KMS-11 (cell line): Measurements from ENCODE around the gene SWSAP1.

Experiments
- H2AFZ ChIP-seq: fragments of 200-600 bp; sonication (generic); 2 replicates; pipeline ENCODE4 v1.6.1; 2016; ENCODE audit warnings: antibody characterized with exemption, mixed run types, low read depth
- H3K27ac ChIP-seq: fragments of 200-600 bp; sonication (generic); 2 replicates; pipeline ENCODE4 v1.6.1; 2016; ENCODE audit warnings: mild to moderate bottlenecking, mixed run types
- H3K27me3 ChIP-seq: fragments of 200-600 bp; sonication (generic); 2 replicates; pipeline ENCODE4 v1.6.1; 2017; ENCODE audit warnings: mild to moderate bottlenecking, low read depth, mixed run types, moderate library complexity; ENCODE audit not compliant: insufficient read depth
- H3K36me3 ChIP-seq: fragments of 200-600 bp; sonication (generic); 2 replicates; pipeline ENCODE4 v1.6.1; 2017; ENCODE audit warnings: mild to moderate bottlenecking, mixed run types; ENCODE audit not compliant: insufficient read depth
- H3K4me1 ChIP-seq: fragments of 200-600 bp; sonication (generic); 2 replicates; pipeline ENCODE4 v1.6.1; 2016; ENCODE audit warnings: mild to moderate bottlenecking, low read depth, mixed run types; ENCODE audit not compliant: poor library complexity, severe bottlenecking
- H3K4me2 ChIP-seq: fragments of 200-600 bp; sonication (generic); 2 replicates; pipeline ENCODE4 v1.7.0; 2016; ENCODE audit warnings: mild to moderate bottlenecking, mixed run types
- H3K4me3 ChIP-seq: fragments of 200-600 bp; sonication (generic); IDR thresholded peaks from 2 replicates; pipeline ENCODE4 v1.6.1; 2017; ENCODE audit warnings: low read depth, low read length, mixed read lengths; ENCODE audit not compliant: insufficient read depth
- H3K79me2 ChIP-seq: fragments of 200-600 bp; sonication (generic); 2 replicates; pipeline ENCODE4 v1.6.1; 2016; ENCODE audit warnings: low read depth, mixed run types; ENCODE audit not compliant: insufficient read depth
- H3K9ac ChIP-seq: fragments of 200-600 bp; sonication (generic); 2 replicates; pipeline ENCODE4 v1.6.1; 2016; ENCODE audit warnings: mild to moderate bottlenecking, mixed run types
- H4K20me1 ChIP-seq: fragments of 200-600 bp; sonication (generic); 2 replicates; pipeline ENCODE4 v1.6.1; 2016; ENCODE audit warnings: mild to moderate bottlenecking, mixed run types; ENCODE audit not compliant: insufficient read depth
- TF ChIP-seq, protein P1 (sequence below): fragments of 200-600 bp; sonication (generic); conservative IDR thresholded peaks from 2 replicates; pipeline ENCODE4 v1.6.1; 2017; ENCODE audit warnings: low read depth, mild to moderate bottlenecking, antibody characterized with exemption, low read length, moderate library complexity, mixed read lengths

The SWSAP1 gene

GRCh38 chr19:11384778-11385129, 10.3 kb downstream of the SWSAP1 start:
- no peaks in the 10 kb centered on the region; the same call in 1 of the 2 replicates for H3K27me3 ChIP-seq
- TF ChIP-seq, protein P1, sequence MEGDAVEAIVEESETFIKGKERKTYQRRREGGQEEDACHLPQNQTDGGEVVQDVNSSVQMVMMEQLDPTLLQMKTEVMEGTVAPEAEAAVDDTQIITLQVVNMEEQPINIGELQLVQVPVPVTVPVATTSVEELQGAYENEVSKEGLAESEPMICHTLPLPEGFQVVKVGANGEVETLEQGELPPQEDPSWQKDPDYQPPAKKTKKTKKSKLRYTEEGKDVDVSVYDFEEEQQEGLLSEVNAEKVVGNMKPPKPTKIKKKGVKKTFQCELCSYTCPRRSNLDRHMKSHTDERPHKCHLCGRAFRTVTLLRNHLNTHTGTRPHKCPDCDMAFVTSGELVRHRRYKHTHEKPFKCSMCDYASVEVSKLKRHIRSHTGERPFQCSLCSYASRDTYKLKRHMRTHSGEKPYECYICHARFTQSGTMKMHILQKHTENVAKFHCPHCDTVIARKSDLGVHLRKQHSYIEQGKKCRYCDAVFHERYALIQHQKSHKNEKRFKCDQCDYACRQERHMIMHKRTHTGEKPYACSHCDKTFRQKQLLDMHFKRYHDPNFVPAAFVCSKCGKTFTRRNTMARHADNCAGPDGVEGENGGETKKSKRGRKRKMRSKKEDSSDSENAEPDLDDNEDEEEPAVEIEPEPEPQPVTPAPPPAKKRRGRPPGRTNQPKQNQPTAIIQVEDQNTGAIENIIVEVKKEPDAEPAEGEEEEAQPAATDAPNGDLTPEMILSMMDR: no peak
- H3K27ac ChIP-seq: no peak overlapping the region
- H3K36me3 ChIP-seq: no peaks in the 10 kb centered on the region
- no peak overlapping the region for H3K4me3 ChIP-seq
- no peak overlapping the region for H2AFZ ChIP-seq
- no peaks in the 10 kb centered on the region for H4K20me1 ChIP-seq
- H3K4me1 ChIP-seq: peaks cover 13% of the 10 kb centered on the region
- no peaks in the 10 kb centered on the region for H3K79me2 ChIP-seq
- H3K9ac ChIP-seq: no peak overlapping the region
- H3K4me2 ChIP-seq: no peak overlapping the region

DNA sequence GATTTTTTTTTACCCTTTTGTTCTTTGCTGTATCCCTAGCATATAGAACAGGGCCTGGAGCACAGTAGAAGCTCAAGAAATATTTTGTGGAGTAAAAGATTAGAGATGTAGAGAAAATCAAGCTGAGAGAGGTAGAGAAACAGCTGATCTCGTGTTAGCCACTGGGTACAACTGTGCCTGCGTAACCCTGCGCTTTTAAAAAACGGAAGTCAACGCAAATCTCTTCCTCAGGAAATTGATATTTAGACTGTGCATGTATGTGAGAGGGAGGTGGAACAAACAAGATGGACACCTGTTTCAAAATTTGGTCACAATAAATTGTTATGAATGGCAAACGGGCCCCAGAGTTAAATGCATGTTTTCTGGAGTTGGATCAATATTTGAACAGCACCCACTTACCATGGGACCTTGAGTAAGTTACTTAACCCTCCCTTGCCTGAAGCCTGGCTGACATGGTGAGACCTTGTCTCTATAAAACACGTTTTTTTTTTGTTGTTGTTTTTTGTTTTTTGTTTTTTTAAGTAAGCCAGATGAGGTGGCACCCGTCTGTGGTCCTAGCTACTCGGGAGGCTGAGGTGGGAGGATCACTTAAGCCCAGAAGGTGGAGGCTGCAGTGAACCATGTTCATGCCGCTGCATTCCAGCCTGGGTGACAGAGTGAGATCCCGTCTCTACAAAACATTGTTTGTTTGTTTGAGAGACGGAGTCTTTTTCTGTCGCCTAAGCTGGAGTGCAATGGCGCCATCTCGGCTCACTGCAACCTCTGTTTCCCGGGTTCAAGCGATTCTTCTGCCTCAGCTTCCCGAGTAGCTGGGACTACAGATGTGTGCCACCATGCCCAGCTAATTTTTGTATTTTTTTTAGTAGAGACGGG, 12.9 kb downstream of the SWSAP1 start:
- Histone ChIP-seq H3K27ac (no peak overlapping the region), H3K4me2 (no peak overlapping the region), H3K4me3 (no peak overlapping the region), H3K36me3 (no peaks in the 10 kb centered on the region), H3K27me3 (no peaks in the 10 kb centered on the region; the same call in 1 of the 2 replicates), H4K20me1 (no peaks in the 10 kb centered on the region), H3K9ac (no peak overlapping the region), H3K4me1 (peaks cover 1% of the 10 kb centered on the region), H2AFZ (no peak overlapping the region), H3K79me2 (no peaks in the 10 kb centered on the region)
- TF ChIP-seq, protein P1: no peak

DNA sequence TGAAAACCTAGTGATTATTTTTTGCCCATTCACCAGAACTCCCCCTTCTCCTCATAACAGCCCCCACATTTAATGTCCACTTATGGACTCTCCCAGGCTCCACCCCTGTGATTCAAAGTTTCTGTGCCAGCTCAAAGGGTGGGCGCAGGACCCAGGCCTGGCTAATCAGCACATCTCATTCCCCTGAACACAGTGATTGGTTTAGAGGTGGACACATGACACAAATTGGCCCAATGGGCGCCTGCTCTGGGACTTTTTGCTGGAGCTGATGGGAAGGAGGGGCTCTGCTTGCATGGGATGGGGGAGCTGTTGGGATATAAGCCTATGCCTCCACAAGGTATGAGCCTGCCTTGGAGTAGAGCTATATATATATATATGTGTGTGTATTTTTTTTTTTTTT, 15.9 kb downstream of the SWSAP1 start:
- Histone ChIP-seq H2AFZ (no peak overlapping the region), H3K9ac (no peak overlapping the region), H3K27me3 (peaks cover 6% of the 10 kb centered on the region; the same call in 1 of the 2 replicates), H3K4me3 (no peak overlapping the region), H3K27ac (no peak overlapping the region), H3K4me1 (no peaks in the 10 kb centered on the region), H4K20me1 (no peaks in the 10 kb centered on the region), H3K4me2 (no peak overlapping the region), H3K36me3 (no peaks in the 10 kb centered on the region), H3K79me2 (no peaks in the 10 kb centered on the region)
- TF ChIP-seq, protein P1: no peak

- peaks cover 6% of the 10 kb centered on the region; the same call in 1 of the 2 replicates for H3K27me3 ChIP-seq
- no peaks in the 10 kb centered on the region for H3K79me2 ChIP-seq
- no peak overlapping the region for H2AFZ ChIP-seq
- H3K4me3 ChIP-seq: no peak overlapping the region
- no peaks in the 10 kb centered on the region for H4K20me1 ChIP-seq
- H3K27ac ChIP-seq: no peak overlapping the region
- no peak overlapping the region for H3K4me2 ChIP-seq
- no peaks in the 10 kb centered on the region for H3K36me3 ChIP-seq
- H3K9ac ChIP-seq: no peak overlapping the region
- TF ChIP-seq, protein P1: no peak
- H3K4me1 ChIP-seq: no peaks in the 10 kb centered on the region
Measured at GRCh38 chr19:11390933-11391680, 16.6 kb downstream of the SWSAP1 start.
